GM12878 (cell line): Measurements from ENCODE around the gene MMEL1. TPM values are rescaled to one million over a fixed set of nuclear protein-coding genes. Genes with fewer than 3 reads are reported as not detected.
"Not testable (repeated sequence)": the region's sequence is repeated elsewhere in the genome, so short reads cannot be mapped to it uniquely, and the experiment has no call there.

Experiments
- ATAC-seq: fragments of 200-7000 bp; cut with Tn5 transposase; 3 replicates; pipeline ENCODE4 v1.9.1; 2020; ENCODE audit warnings: mild to moderate bottlenecking, moderate library complexity
- BruUV-seq: library from RNA; stranded (reverse); fragments of 400-500 nt; replicated peaks from 2 replicates; lab custom pipeline; 2021; lab: Mats Ljungman, UMichigan
- CTCF ChIA-PET: fragments of 300-600 bp; sonication (Branson Sonifier 250); formaldehyde crosslinking; extraction: SDS; loops from one replicate; lab custom pipeline; 2021; ENCODE audit warnings: inconsistent platforms; lab: Yijun Ruan, JAX
- POLR2A ChIA-PET: fragments of 350-600 bp; formaldehyde crosslinking; extraction: SDS; loops from one replicate; lab custom pipeline; 2021; ENCODE audit warnings: inconsistent platforms; lab: Charles Lee
- RAD21 ChIA-PET: fragments of 300-600 bp; sonication (Branson Sonifier 250); formaldehyde crosslinking; loops from one replicate; lab custom pipeline; 2023; ENCODE audit warnings: antibody characterized with exemption; ENCODE audit not compliant: unreplicated experiment; lab: Charles Lee
- SMC1A ChIA-PET: fragments of 300-600 bp; sonication (Branson Sonifier 250); formaldehyde crosslinking; loops from one replicate; lab custom pipeline; 2023; ENCODE audit not compliant: unreplicated experiment, uncharacterized antibody; lab: Charles Lee
- DNase-seq: peaks from one replicate; pipeline ENCODE4 v3.0.0-alpha.2; 2011; ENCODE audit warnings: low read depth, low spot score
- FAIRE-seq: peaks from 3 replicates; lab custom pipeline; 2011; peaks lifted over from hg19 to GRCh38; lab: Jason Lieb, UNC
- H2AFZ ChIP-seq: 2 replicates; pipeline ENCODE4 v1.6.0; 2011; ENCODE audit warnings: low read depth, low read length, control low read depth; ENCODE audit not compliant: control insufficient read depth
- H3K27ac ChIP-seq: 2 replicates; pipeline ENCODE4 v1.5.1; 2011; ENCODE audit warnings: control low read depth; ENCODE audit not compliant: control insufficient read depth, insufficient read depth
- H3K27me3 ChIP-seq, 2 experiments: replicated peaks in 1 of 2; 2 replicates each; pipeline versions ENCODE4 v1.6.0 to v1.6.1; 2011; ENCODE audit warnings: low read length in 1 of 2; ENCODE audit not compliant: control insufficient read depth in 2 of 2, insufficient read depth in 2 of 2
- H3K36me3 ChIP-seq, 2 experiments: 2 replicates each; pipeline ENCODE4 v1.5.1; 2011; ENCODE audit warnings: low read length in 1 of 2; ENCODE audit not compliant: control insufficient read depth in 2 of 2, insufficient read depth in 2 of 2
- H3K4me1 ChIP-seq: 2 replicates; pipeline ENCODE4 v1.6.1; 2011; ENCODE audit warnings: mild to moderate bottlenecking, low read length, moderate library complexity, mixed read lengths; ENCODE audit not compliant: control insufficient read depth, insufficient read depth
- H3K4me2 ChIP-seq: 2 replicates; pipeline ENCODE4 v1.6.0; 2011; ENCODE audit warnings: control low read depth; ENCODE audit not compliant: control insufficient read depth, insufficient read depth
- H3K4me3 ChIP-seq: fragments of 200-600 bp; sonication (generic); 2 replicates; pipeline ENCODE4 v1.5.1; 2016
- H3K79me2 ChIP-seq: 2 replicates; pipeline ENCODE4 v1.6.0; 2011; ENCODE audit warnings: low read length; ENCODE audit not compliant: control insufficient read depth, insufficient read depth
- H3K9ac ChIP-seq: 2 replicates; pipeline ENCODE4 v1.8.0; 2011; ENCODE audit warnings: low read length, control low read depth, mixed read lengths; ENCODE audit not compliant: control insufficient read depth, insufficient read depth
- H3K9me3 ChIP-seq: replicated peaks from 3 replicates; pipeline ENCODE4 v1.5.1; 2011; ENCODE audit warnings: mild to moderate bottlenecking, low read length; ENCODE audit not compliant: control insufficient read depth, insufficient read depth
- H4K20me1 ChIP-seq: 2 replicates; pipeline ENCODE4 v1.6.0; 2011; ENCODE audit not compliant: control insufficient read depth, insufficient read depth
- CBFB ChIP-seq: IDR thresholded peaks from 2 replicates; pipeline ENCODE4 v1.6.1; 2016; ENCODE audit warnings: antibody characterized with exemption, low read depth
- MEF2B ChIP-seq: fragments of 450-650 bp; IDR thresholded peaks from 2 replicates; pipeline ENCODE4 v1.6.1; 2018; ENCODE audit warnings: mild to moderate bottlenecking, moderate library complexity; ENCODE audit not compliant: partially characterized antibody, poor library complexity, severe bottlenecking
- TARDBP ChIP-seq: IDR thresholded peaks from 2 replicates; pipeline ENCODE4 v1.6.1; 2016; ENCODE audit warnings: borderline replicate concordance
- TCF7 ChIP-seq: IDR thresholded peaks from 2 replicates; pipeline ENCODE4 v1.6.1; 2014; ENCODE audit warnings: antibody characterized with exemption, borderline replicate concordance
- WGBS: methylation state at CpG from one replicate; pipeline ENCODE4 v1.1.6; 2016; ENCODE audit warnings: low lambda C conversion rate; ENCODE audit not compliant: insufficient replicate concordance, insufficient coverage; ENCODE audit errors: missing lambda C conversion rate; 5-methylcytosine and 5-hydroxymethylcytosine counted together
- in situ Hi-C: fragments of 300-500 bp; cut with MboI; formaldehyde crosslinking; loops from 9 replicates; pipeline ENCODE4 v1.14.3; 2018; ENCODE audit warnings: mixed read lengths
- intact Hi-C: fragments of 100-400 bp; cut with micrococcal nuclease; formaldehyde crosslinking; loops from one replicate; pipeline ENCODE4 v1.14.2; 2022; ENCODE audit not compliant: unreplicated experiment
- polyA plus RNA-seq, 11 experiments: library from polyadenylated mRNA; depleted of rRNA in 4 of 11; unstranded in 6 of 11; stranded (reverse) in 5 of 11; fragments of >200 nt; fragmentation: Nextera tagmentation in 4 of 11; fragmentation: Illumina TruSeq in 1 of 11; extraction: Ambion mirVana in 4 of 11; extraction: Trizol in 1 of 11; gene quantifications; 1 replicate in 1 of 11; 2 replicates in 10 of 11; pipeline versions ENCODE4 v1.2.1 to v1.2.3, GENCODE V29; 2011 to 2016; ENCODE audit warnings: inconsistent platforms in 2 of 11, missing spikeins in 2 of 11, low read depth in 1 of 11
- total RNA-seq, 4 experiments: library from RNA; depleted of rRNA in 3 of 4; stranded (reverse); fragments of >200 nt in 3 of 4; fragmentation: Illumina TruSeq in 1 of 4; extraction: Trizol in 1 of 4; gene quantifications; 2 replicates each; pipeline versions ENCODE4 v1.2.1 to v1.2.3, GENCODE V29; 2013 to 2021

The MMEL1 gene
- total and polyA plus RNA-seq, 10 of the 15 experiments (the other 5 are each of a cell fraction or from before 2014, with no cell fraction given), result 0.11 TPM; not detected in 9

- TF ChIP-seq CBFB, result no peak
- TF ChIP-seq MEF2B, result peak; percentile 16
These were observed 78.0 kb downstream of the MMEL1 start (continued) for GRCh38 chr1:2554621-2555387.

DNA sequence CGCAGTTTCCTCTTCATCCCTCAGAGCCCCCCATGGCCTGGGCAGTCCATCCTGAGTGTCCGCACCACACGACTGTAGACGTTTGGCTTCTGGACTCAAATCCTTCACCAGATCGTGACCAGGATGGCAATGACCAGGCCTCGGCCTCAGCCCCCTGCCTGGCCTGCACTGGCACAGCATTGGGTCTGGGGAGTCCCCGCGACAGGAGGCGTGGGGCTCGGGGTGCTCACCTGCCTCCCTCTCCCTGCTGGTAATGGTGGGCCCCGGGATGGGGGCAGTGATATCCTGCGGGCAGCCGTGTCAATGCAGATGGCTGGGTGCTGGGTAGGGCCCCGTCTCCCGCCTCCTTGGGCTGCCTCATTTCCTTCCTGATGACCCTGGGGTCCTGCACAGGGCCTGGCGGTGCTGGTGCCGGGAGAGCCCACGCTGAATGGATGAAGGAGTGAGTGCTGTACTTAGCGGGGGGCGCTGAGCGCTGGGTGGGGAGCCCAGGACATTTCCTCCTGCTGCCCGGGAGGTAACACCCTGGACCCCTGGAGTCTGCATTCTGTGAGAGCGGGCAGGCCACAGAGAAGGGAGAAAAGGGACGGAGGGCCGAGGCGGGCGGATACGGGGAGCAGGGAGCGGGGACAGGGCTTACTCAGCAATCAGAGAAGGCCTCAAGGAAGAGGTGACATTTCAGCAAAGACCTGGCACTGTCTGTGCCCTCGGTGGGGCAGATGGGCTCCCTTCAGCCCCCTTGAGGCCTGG is 78.8 kb downstream of the MMEL1 start:
- DNase-seq (no peak), ATAC-seq (no peak), FAIRE-seq (no peak)
- H3K4me2 ChIP-seq, result peak overlapping the region; percentile 97; the same call in 1 of the 2 replicates
- no peaks in the 10 kb centered on the region for H4K20me1 ChIP-seq
- H2AFZ ChIP-seq, result no peak overlapping the region
- in situ Hi-C loops, result no loop called here
- ChIA-PET SMC1A (interaction anchor here (0.6 to 4.7 kb wide), 3 partner anchors 23 to 107 kb away, joined by 3 to 39 read pairs (median 28); partner anchors contain the start of gene PRXL2B), POLR2A (interaction anchor here (3.3 to 5.5 kb wide), 2 partner anchors 24 to 30 kb away, joined by 60 to 61 read pairs; partner anchors contain the start of gene PRXL2B), CTCF (interaction anchor here (0.7 to 3.2 kb wide), 4 partner anchors 24 to 233 kb away, joined by 3 to 18 read pairs (median 9); partner anchors contain the start of genes PANK4 and PEX10), RAD21 (interaction anchor here (1.1 to 3.3 kb wide), 4 partner anchors 24 to 233 kb away, joined by 4 to 41 read pairs (median 27); partner anchors contain the start of gene PANK4)
- no peak overlapping the region for H3K9ac ChIP-seq
- H3K36me3 ChIP-seq, result peaks cover 0 to 2% of the 10 kb centered on the region in 2 experiments; a peak in 1 of 4 replicates
- 75% methylated on average over 29 of the region's 30 CpGs for WGBS
- H3K4me3 ChIP-seq, result no peak overlapping the region
- intact Hi-C loops, result no loop called here
- H3K9me3 ChIP-seq, result no peaks in the 10 kb centered on the region
- H3K79me2 ChIP-seq, result peaks cover 35% of the 10 kb centered on the region
- BruUV-seq, result no TSS peak
- H3K4me1 ChIP-seq, result peaks cover 37% of the 10 kb centered on the region
- TF ChIP-seq TCF7 (no peak), TARDBP (no peak)
- no peaks in the 10 kb centered on the region for H3K27me3 ChIP-seq
- peak overlapping the region; percentile 99; the same call in 1 of the 2 replicates for H3K27ac ChIP-seq

GRCh38 chr1:2553076-2553475 is 79.7 kb downstream of the MMEL1 start:
- 2% methylated on average over 6 of the region's 9 CpGs for WGBS

More at GRCh38 chr1:2553076-2553475, 79.7 kb downstream of the MMEL1 start:
- RAD21 ChIA-PET, BruUV-seq, ATAC-seq, H4K20me1 ChIP-seq, H2AFZ ChIP-seq, H3K36me3 ChIP-seq, H3K4me3 ChIP-seq, H3K27me3 ChIP-seq, H3K9me3 ChIP-seq, CTCF ChIA-PET, H3K27ac ChIP-seq, DNase-seq, POLR2A ChIA-PET, H3K9ac ChIP-seq, H3K4me2 ChIP-seq, intact Hi-C loops, in situ Hi-C loops, SMC1A ChIA-PET, FAIRE-seq: not testable (repeated sequence)
- Histone ChIP-seq H3K4me1 (peaks cover 43% of the 10 kb centered on the region), H3K79me2 (peaks cover 33% of the 10 kb centered on the region)
